Activated CD8-positive, alpha-beta memory T cell treated with anti-CD3 and anti-CD28 coated beads for 48 hours (primary cell): ENCODE results near the gene TRIM63.

Source experiments
- DNase-seq, 3 experiments: peaks; one replicate each; pipeline ENCODE4 v3.0.0-alpha.2; 2020; ENCODE audit warnings: low read depth in 2 of 3, low spot score in 2 of 3

Gene TRIM63

DNA sequence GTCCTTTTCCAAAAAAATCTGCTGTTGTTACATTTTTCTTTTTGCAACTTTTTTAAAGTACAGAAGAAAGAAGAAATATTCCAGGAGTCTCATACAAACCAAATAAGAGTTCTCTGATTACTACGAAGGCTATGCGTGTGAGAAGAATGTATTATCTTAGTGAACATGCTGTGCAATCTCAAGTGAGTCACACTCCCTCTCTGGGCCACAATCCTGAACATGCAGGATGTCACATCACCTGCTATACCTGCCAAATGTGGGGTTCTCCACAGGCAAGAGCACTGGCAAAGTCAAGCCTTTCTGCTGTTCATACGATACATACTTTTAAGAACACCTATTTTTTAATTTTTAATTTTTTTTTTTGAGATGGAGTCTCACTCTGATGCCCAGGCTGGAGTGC is 21.7 kb upstream of the TRIM63 start:
- no peak for DNase-seq

DNA sequence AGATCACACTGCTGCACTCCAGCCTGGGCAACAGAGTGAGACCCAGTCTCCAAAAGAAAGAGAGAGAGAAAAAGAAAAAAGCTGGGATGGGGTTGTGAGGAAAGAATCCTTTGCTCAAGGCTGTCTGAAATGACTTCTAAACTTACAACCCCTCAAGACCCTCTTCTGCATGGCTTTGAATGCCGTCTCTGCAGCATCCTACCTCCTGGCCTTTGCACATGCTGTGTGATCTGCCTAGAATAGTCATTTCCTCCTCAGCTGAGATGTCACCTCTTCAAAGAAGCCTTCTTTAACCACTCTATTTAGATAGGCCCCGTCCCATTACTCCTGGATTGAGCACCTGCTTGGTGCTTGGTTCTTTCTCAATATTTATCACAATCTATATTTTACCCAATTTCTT is 17.4 kb upstream of the TRIM63 start:
- DNase-seq = no peak

DNA sequence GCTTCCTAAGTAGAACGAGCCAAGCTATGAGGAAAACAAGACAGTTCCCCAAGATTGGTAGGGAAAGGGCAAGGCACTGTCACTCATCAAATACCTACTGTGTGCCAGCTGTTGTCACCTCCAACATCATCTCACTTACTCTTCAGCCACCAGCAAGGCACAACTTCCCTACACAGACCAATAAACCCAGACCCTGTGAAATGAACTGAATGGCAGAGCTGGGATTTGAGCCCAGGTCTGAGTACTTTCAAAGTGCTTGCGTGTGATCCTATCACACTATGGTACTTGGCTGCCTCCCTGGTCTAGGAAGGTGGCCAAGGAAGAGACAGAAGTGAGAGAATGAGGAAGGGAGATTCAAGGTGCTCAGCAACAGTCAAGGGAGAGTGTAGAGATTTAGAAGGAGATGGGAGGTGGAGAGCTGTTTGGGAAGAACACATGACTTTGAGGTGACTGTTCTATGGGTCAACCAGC is 16.7 kb upstream of the TRIM63 start:
- DNase-seq = no peak

DNA sequence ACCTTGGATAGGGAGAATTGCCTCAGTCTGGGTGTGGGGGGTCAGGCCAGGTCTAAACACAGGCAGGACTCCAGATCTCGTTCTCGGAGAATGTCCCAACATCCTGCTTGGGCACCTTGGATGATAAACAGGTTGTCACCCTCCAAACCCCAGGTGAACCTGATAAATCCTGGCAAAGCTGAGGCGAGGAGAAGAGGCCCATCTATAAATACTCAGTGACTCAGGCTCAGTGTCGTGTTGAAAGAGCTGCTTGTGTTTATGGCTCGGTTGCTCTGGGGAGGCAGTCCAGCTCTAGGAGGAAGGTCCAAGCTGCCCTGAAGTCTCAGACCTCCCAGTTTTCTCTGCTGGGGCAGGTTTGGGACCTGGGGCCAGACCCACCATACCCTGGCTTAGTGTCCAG is 15.8 kb upstream of the TRIM63 start:
- DNase-seq = no peak

DNA sequence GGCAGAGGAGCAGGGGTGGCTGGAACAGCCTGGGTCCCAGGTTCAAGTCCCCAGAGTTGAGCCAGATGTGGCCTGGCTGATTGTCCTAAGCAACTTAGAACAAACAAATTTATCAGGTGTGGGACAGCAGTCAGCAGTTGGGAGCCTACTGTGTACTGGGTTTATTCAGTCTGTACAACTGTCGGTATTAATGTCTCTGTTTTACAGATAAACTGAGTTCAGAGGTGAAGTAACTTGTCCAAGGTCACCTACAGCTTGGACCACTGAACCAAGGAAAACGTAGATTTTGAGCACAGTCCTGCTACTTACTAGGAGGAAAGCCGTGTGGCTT is 14.6 kb upstream of the TRIM63 start:
- no peak for DNase-seq

DNA sequence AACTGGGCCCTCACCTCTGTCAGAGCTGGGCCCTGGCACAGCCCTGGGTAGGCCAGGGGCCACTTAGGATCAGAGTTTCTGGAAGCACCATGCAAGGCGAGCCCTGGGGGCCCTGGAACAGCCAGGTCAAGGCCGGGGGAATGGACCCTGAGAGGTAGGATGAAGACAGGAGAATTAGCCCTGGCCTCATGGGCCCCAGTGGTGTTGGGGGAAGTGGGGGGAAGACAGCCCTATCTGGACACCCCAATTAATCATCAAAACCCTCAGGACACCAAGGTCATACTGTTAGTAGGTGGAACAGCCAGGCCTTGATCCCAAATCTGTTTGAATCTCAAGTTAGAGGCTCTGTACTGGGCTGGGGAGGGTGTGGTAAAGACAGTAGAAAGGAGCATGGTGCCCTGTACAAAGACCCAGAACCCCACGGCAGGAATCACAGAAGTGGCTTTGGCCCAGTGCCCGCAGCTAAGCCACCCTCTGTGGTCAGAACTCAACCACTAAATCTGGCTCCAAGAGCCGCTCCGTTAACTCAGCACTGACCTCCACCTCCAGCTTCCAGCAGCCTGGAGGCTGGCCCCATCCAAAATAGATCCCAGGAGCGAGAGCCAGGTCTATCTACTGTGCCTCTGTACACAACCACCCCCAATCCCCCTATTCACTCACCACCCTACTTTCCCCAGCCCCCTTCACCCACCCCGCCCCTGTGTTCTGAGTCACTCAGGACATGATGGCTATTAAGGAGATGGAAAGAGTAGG is 14.0 kb upstream of the TRIM63 start:
- DNase-seq = no peak

DNA sequence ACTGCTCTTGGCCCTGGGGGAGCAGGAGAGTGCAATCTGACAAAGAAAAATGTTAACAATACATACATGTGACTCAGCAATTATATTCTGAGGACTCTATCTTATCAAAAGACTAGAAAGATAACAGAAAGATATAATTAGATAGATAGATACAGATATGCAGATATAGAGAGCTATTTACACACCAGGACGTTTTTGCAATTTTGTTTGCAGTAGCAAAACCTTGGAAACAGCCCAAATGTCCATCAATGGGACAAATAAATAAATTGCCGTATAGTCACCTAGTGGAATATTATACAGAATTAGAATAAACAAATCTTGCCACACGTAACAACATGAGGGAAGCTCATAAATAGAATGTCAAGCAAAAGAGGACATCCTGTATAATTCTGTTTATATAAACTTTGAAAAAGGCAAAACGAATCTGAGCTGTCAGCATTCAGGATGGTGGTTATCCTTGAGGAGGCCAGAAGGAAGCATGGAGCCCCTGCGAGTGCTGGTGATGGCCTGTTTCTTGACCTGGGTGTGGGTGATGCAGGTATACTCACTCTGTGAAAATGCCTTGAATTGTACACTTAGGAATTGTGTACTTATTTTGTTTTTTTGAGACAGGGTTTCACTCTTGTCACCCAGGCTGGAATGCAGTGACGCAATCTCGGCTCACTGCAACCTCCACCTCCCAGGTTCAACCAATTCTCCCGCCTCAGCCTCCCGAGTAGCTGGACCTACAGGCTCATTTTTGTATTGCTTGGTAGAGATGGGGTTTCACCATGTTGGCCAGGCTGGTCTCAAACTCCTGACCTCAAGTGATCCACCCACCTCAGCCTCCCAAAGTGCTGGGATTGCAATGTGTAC is 12.8 kb upstream of the TRIM63 start:
- no peak for DNase-seq

DNA sequence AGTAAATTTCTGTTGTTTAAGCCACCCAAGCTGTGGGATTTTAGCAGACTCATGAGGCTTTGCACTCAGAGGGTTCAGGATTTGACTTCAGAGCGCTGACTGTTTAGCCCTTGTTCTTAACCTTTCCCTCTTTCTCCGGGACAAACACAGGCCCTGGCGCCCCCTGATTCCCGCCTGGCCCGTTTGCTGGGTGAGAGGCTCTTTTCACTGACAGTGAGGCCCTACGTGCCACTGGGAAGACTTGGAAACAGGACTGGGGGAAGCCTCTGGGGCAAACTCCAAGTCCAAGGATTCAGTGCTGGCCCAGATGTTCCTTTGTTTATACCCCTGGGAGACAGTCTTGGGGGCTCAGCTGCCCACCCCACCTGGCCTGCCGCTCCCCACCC is 11.7 kb upstream of the TRIM63 start:
- no peak for DNase-seq

DNA sequence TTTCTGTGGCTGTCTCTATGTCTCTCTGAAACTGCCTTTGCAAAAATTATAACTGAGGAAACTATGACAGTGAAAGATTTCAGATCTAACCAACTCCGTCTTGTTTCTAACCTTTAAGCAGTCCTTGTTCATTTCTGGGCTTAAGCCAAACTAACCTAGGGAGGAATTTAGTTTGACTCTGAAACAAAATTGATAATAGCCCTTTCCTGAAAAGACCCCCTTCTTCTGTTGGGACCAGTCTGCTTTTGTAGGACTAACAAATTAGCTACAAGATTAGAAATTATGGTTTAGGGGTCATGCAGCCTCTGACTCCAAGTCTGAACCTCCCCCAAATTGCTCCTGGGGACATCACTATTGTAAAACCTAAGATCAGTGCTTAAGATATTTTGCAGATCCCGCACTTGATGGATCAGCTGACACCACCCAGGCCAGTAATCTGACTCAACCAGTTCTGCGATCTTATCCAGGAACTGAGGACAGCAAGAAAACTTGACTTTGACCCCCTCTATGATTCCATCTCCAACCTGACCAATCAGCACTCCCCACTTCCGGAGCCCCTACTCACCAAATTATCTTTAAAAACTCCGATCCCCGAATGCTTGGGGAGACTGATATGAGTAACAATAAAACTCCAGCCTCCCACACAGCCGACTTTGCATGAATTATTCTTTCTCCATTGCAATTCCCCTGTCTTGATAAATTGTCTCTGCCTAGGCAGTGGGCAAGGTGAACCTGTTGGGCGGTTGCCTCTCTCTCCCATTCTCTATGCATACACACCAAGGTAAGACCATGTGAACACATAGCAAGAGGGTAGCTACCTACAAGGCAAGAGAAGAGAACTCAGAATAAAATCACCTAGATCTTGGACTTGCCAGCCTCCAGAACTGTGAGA is 11.1 kb upstream of the TRIM63 start:
- no peak for DNase-seq

DNA sequence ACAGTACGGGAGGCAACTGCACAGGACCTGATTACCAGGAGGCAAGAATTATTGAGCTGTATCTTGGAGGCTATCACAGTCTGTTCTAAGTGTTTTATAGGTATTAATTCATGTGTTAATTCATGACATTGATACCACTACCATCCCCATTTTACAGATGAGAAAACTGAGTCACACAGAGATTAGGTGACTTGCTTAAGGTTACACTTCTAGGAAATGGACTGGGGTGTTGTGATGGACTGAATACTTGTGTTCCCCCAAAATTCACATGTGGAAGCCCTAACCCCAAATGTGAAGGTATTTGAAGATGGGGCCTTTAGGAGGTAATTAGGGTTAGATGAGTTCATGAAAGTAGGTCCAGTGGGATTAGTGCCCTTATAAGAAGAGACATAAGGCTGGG is 10.1 kb upstream of the TRIM63 start:
- no peak for DNase-seq

DNA sequence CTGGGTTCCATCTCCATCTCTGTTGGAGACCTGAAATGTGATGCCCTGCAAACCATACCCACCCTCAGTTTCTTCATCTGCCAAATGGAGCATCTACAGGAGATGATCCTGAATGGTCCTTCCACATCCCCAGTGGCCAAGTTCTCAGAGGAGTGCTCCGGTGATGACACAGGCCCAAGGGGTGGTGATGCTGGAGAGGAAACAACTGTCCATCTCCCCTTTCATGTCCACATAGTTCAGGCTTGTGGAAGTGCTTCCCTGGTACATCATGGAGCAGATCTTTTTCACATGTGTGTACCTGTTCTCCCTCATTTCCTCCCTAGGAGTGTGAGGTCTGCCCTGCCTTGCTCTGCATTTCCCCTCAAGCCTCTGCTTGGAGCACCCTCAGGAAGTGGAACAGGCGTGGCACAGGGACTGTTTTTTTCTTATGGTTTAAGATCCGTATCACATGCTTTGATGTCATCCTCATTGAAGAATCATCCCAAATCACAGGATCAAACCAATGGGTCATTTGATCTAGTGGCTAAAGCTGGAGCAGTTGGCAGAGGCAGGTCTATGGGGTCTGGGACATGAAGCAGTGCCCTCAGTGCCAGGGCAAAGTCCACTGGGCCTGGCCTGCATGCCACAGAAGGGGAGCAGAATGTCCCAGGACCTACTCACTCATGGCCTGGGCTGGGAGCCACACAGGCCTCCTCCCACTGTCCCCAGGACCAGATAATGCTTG is 8.2 kb upstream of the TRIM63 start:
- DNase-seq = no peak

DNA sequence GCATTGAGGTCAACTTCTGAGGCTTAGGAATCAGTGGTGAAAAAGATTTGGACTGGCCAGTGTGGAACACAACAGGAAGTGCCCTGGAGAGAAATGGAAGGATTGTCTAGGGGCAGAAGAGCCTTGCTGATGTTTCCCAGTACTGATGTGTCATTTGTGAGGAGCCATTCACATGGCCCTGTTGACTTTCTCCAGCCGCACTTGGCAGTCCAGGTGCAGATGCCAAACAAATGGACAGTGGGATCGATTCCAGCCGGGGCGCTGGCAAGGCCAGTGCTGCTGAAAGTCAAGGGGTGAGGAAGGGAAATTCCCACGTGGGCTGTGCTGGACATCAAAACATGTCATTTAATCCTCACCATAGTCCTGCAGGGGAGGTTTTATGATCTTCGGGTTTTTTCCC is 4.9 kb upstream of the TRIM63 start:
- DNase-seq = no peak

DNA sequence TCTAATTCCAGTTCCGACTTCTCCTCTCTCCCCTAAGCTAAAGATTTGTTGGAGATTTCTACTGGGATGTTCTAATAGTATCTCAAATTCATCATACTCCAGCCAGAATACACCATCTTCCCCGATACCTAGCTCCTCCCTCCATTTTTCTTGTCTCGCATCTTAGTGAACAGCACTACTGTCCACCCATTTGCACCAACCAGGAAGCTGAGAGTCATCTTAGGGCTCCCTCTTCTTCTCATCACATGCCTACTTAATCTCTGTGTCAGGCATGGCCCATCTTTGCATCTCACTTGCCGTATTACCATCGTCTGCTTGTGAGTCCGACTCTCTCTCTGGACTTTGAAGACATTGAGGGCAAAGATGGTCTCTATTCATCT is 3.5 kb upstream of the TRIM63 start:
- no peak for DNase-seq

DNA sequence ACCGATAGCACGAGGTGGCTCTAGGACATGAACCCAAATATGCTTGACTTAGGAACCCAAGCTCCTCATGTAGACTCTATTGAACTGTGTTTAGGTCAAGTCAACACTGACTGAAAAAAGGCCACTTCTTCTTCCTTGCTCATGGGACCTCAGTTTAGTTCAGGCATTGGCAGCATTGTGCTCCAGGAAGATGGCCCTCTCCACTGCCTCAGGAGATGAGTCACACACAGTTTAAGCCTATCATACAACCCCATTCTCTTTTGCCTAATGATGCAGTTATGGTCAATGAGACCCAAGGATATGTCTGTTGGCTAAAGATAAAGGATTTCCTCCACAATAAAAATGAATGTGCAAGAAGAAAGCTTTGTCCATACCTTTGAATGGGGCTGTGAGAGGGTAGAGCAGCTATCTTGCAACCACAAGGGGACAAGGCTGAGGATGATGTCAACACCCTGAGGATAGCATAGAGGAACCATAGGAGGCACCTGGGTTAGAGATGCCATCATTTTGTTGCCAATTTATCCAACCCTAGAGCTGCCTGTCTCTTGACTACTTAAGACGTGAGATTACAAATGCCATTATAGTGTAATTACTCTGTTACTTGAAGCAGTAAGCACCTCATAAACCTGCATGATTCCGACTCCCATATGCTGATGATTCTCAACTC is 3.0 kb upstream of the TRIM63 start:
- DNase-seq = no peak

DNA sequence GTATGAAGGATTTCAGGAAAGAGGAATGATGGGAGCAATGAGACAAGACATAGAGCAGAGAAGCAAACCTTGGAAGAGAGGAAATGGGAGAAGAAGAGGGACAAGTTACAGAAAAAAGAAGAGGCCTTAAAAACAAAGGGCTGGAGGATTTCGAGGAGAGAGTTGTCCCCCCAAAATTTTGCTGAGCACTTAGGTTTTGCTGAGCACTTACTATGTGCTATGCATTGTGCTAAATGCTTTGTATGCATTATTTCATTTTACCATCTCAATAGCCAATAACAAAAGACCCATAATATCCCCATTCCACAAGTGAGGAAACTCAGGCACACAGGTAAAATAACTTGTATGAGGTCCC is 2.5 kb upstream of the TRIM63 start:
- DNase-seq = no peak

DNA sequence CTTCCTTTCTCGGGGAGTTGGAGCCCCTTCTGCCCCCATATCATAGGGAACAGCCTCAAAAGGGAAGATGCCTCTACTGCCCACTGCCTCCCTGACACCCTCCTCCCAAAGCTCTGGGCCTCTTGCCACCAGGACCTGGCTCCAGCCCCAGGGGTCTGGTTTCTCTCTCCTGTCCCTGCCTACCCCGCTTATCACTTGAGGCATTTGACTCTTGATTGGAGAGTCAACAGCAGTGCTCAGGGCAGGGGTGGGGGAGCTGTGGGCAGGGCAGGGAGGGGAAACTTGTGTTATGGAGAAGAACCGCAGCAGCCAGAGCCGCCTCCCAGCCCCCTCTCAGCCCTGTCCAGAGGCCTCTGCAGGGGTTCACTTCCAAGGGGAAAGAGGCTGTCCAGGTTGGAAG is 573 bp downstream of the TRIM63 start:
- no peak for DNase-seq

DNA sequence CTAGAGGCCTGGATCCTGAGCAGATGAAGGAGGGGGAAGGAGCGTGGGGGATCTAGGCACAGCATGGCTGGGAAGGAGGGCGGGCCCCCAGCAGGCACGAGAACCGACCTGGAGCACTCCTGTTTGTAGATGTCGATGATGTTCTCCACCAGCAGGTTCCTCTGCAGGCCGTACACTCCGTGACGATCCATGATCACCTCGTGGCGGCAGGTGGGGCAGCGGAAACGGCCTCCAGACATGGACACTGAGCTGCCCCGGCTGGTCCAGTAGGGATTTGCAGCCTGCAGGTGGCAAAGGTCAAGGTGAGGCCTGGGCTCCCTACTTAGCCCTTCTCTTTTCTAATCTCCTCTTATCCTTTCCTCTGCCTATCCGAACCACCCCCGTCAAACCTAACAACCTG is 1.3 kb downstream of the TRIM63 start:
- no peak for DNase-seq

DNA sequence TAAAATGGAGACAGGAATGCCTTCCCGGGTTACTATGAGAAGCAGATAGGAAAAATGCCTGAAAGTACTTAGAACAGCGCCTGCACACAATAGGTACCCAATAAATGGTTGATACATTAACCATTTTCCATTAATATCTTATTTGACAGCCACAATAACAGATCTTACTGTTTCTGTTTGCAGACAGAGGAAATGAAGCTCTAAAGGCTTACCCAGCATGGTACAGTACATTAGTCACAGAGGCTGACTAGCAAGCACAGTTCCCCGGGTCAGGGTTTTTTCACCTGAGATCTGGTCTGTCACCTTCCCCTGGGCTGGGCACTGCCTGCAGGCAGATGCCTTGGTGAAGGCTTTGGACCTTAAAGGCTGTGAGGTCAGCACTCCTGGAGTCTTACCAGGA is 2.9 kb downstream of the TRIM63 start:
- DNase-seq = no peak

DNA sequence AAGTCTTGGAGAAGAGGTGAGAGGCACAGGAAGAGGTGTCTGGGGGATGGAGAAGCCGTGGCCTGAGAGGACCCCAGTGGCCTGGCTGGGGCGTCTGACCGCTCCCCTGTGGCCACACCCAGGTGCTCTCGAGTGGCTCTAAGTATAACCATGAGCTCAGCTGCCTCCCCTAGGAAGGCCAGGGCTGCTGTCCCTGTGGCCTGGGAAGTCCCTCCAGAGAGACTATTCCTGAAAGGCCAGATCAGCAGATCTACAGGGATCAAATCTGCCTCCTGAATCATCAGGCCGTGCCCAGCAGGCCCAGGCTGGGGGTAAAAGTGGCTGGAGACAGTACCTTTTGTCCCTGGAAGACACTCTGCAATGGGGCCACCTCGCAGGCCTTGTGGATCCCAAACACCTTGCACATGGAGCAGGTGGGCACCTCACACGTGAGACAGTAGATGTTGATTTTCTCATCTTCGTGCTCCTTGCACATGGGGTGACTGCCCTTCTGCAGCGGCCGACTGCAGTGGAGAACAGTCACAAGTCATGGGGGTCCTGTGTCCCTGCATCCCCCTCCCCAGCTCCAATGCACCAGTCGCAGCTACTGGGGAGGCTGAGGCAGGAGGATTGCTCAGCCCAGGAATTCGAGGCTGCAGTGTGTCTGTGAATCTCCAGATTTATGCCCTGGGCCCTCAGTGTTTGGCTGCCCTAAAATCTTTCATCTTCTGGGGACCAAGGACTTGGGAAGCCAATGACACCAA is 6.4 kb downstream of the TRIM63 start:
- no peak for DNase-seq

DNA sequence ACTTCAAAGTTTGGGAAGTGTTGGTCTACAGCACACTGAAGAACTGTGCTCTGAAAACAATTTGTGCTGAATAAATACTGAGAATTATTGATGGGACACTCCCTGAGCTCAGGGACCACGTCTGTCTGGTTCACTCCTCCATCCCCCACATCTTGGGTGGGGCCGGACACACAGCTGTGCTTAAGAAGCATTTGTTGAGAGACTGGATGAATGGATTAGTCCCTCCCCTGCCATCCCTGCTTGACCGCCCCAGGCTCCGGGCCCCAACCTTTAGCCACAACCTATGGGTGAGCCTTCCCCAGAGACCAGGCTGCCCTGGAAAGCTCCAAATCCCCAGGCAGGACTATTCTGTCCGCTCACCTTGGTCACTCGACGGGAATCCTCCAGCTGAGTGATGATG is 7.5 kb downstream of the TRIM63 start:
- no peak for DNase-seq
